Astrocyte of the cerebellum (primary cell): ENCODE measurements around the gene CSE1L.

Source experiments
- DNase-seq: peaks from one replicate; pipeline ENCODE4 v3.0.0-alpha.2; 2011; ENCODE audit warnings: low read depth
- H3K4me3 ChIP-seq: 2 replicates; pipeline ENCODE4 v1.5.1; 2011; ENCODE audit warnings: mild to moderate bottlenecking, low read depth, low read length, moderate library complexity
- in situ Hi-C: cut with HindIII; loops from 2 replicates; pipeline ENCODE4 v1.10.0; 2017; ENCODE audit warnings: low sequenced_read_pairs
- TF ChIP-seq, protein P1 (sequence below): IDR thresholded peaks from 2 replicates; pipeline ENCODE4 v1.5.1; 2012; ENCODE audit warnings: low read length, low read depth, moderate library complexity, mild to moderate bottlenecking; ENCODE audit errors: missing control alignments

CSE1L gene, protein sequence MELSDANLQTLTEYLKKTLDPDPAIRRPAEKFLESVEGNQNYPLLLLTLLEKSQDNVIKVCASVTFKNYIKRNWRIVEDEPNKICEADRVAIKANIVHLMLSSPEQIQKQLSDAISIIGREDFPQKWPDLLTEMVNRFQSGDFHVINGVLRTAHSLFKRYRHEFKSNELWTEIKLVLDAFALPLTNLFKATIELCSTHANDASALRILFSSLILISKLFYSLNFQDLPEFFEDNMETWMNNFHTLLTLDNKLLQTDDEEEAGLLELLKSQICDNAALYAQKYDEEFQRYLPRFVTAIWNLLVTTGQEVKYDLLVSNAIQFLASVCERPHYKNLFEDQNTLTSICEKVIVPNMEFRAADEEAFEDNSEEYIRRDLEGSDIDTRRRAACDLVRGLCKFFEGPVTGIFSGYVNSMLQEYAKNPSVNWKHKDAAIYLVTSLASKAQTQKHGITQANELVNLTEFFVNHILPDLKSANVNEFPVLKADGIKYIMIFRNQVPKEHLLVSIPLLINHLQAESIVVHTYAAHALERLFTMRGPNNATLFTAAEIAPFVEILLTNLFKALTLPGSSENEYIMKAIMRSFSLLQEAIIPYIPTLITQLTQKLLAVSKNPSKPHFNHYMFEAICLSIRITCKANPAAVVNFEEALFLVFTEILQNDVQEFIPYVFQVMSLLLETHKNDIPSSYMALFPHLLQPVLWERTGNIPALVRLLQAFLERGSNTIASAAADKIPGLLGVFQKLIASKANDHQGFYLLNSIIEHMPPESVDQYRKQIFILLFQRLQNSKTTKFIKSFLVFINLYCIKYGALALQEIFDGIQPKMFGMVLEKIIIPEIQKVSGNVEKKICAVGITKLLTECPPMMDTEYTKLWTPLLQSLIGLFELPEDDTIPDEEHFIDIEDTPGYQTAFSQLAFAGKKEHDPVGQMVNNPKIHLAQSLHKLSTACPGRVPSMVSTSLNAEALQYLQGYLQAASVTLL

GRCh38 chr20:49046087-49046900, at the start of gene CSE1L:
CSE1L (plus strand) TSS chr20:49046312; CDS start chr20:49058464, 12,152 bp downstream.
- in situ Hi-C loops: no loop called here
- TF ChIP-seq, protein P1, sequence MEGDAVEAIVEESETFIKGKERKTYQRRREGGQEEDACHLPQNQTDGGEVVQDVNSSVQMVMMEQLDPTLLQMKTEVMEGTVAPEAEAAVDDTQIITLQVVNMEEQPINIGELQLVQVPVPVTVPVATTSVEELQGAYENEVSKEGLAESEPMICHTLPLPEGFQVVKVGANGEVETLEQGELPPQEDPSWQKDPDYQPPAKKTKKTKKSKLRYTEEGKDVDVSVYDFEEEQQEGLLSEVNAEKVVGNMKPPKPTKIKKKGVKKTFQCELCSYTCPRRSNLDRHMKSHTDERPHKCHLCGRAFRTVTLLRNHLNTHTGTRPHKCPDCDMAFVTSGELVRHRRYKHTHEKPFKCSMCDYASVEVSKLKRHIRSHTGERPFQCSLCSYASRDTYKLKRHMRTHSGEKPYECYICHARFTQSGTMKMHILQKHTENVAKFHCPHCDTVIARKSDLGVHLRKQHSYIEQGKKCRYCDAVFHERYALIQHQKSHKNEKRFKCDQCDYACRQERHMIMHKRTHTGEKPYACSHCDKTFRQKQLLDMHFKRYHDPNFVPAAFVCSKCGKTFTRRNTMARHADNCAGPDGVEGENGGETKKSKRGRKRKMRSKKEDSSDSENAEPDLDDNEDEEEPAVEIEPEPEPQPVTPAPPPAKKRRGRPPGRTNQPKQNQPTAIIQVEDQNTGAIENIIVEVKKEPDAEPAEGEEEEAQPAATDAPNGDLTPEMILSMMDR: no peak
- peak within 1 kb of the TSS; percentile 98 for H3K4me3 ChIP-seq

GRCh38 chr20:48999890-49000870, 45.9 kb upstream of the CSE1L start:
- TF ChIP-seq, protein P1: no peak
- DNase-seq: no peak
- no peak overlapping the region for H3K4me3 ChIP-seq
- in situ Hi-C loops: no loop called here

More at GRCh38 chr20:49046087-49046900, at the start of gene CSE1L:
- peak; percentile 89 for DNase-seq

DNA sequence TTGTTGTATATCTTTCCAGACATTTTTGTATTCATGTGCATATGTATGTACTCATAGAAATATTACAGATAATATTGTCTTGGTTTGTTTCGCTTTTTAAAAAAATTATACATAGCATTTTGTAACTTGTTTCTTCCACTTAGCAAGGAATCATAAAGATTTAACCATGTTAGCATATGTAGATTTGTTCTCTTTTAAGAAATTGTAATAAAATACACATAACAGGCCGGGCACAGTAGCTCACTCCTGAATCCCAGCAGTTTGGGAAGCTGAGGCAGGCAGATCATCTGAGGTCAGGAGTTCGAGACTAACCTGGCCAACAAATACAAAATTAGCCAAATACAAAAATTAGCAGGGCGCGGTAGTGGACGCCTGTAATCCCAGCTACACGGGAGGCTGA, 44.4 kb upstream of the CSE1L start:
- TF ChIP-seq, protein P1: no peak
- DNase-seq: no peak
- H3K4me3 ChIP-seq: no peak overlapping the region
- in situ Hi-C loops: no loop called here

GRCh38 chr20:49006446-49006980, 39.6 kb upstream of the CSE1L start:
- DNase-seq: no peak
- TF ChIP-seq, protein P1: no peak
- H3K4me3 ChIP-seq: no peak overlapping the region
- in situ Hi-C loops: no loop called here

DNA sequence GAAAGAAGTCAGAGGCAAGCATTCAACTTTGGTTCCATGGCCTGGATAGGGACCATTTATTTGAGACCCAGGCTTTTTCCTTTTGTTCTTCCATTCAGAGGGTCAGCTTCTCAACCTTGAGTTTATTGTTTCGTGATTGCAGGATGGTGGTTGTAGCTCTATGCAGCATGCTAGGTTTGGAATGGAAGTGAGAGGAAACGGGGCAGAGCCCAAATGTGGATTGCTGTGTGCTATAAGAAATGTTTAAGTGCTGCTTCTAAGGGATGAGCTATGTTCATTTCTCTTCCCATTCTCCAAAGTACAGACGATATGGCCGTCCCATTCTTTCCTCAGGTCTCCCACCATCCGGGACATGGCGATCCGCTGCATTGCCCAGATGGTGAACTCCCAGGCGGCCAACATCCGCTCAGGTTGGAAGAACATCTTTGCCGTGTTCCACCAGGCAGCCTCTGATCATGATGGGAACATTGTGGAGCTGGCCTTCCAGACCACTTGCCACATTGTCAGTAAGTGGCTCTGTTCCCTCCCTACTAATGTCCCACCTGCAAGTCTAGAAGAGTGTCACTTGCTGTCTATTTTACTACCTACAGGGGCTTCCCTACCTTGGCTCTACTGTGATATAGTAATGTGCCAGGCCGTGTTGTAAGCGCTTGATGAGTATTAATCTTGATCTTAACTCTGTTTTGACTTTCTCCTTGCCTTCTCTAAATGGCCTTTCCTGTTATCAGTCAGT, 36.0 kb upstream of the CSE1L start:
- in situ Hi-C loops: no loop called here
- DNase-seq: no peak
- TF ChIP-seq, protein P1: no peak
- H3K4me3 ChIP-seq: no peak overlapping the region
